Measurements from ENCODE around the gene ENTPD6. TPM values are rescaled to one million over a fixed set of nuclear protein-coding genes. Genes with fewer than 3 reads are reported as not detected.

Gene ENTPD6
- total RNA-seq, 1 experiment from 2014 or later: 86.6 TPM

- POLR2A ChIA-PET: no interaction called here
- Mint-ChIP-seq H3K9me3 (ENCODE audit: unreplicated experiment) (no peaks in the 10 kb centered on the region), H3K36me3 (ENCODE audit: insufficient read depth, unreplicated experiment) (no peaks in the 10 kb centered on the region), H3K4me3 (ENCODE audit: unreplicated experiment) (no peak overlapping the region), H3K27ac (ENCODE audit: unreplicated experiment) (no peak overlapping the region), H3K27me3 (ENCODE audit: insufficient read depth, unreplicated experiment) (peaks cover 7% of the 10 kb centered on the region), H3K4me1 (ENCODE audit: low read depth, unreplicated experiment) (no peaks in the 10 kb centered on the region)
- CTCF ChIA-PET: no interaction called here
- Histone ChIP-seq H3K4me1 (no peaks in the 10 kb centered on the region), H3K4me3 (ENCODE audit: low read depth, low read length) (no peak overlapping the region), H3K9me3 (no peaks in the 10 kb centered on the region), H3K36me3 (ENCODE audit: control insufficient read depth, insufficient read depth, low read length) (no peaks in the 10 kb centered on the region), H3K27me3 (replicated peaks; ENCODE audit: control insufficient read depth, insufficient read depth, low read length) (no peaks in the 10 kb centered on the region)
- intact Hi-C loops (cut with micrococcal nuclease; ENCODE audit: unreplicated experiment): no loop called here
- no peak for DNase-seq
- TF ChIP-seq, protein P1, sequence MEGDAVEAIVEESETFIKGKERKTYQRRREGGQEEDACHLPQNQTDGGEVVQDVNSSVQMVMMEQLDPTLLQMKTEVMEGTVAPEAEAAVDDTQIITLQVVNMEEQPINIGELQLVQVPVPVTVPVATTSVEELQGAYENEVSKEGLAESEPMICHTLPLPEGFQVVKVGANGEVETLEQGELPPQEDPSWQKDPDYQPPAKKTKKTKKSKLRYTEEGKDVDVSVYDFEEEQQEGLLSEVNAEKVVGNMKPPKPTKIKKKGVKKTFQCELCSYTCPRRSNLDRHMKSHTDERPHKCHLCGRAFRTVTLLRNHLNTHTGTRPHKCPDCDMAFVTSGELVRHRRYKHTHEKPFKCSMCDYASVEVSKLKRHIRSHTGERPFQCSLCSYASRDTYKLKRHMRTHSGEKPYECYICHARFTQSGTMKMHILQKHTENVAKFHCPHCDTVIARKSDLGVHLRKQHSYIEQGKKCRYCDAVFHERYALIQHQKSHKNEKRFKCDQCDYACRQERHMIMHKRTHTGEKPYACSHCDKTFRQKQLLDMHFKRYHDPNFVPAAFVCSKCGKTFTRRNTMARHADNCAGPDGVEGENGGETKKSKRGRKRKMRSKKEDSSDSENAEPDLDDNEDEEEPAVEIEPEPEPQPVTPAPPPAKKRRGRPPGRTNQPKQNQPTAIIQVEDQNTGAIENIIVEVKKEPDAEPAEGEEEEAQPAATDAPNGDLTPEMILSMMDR (IDR thresholded peaks at IDR 0.05; ENCODE audit: insufficient read depth in 1 of 2, low read depth in 1 of 2, low read length in 1 of 2, severe bottlenecking in 1 of 2, unreplicated experiment in 1 of 2): no peak
- BruUV-seq (replicated peaks): no TSS peak
These were observed 37.5 kb upstream of the ENTPD6 start for GRCh38 chr20:25158043-25158442.

DNA sequence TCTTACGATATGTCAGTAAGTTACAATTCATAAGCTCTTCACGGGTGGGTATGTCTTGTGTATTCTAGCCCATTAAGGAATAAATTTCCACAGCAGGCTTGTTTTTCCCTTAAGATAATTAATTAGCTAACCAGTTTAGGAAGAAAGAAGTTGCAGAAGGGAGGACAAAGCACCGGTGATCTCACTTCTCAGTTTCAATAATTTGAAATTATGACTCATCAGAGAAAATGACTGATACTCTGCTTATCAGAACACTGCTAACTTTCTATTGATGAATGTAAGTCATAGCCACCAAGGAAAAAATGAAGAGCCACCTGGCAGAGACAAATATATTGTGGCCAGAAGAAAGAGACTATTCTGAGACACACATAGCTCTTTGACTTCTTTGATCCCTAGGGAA lies 35.0 kb upstream of the ENTPD6 start:
- no TSS peak for BruUV-seq (replicated peaks)
- 0 out of 2 replicates have a peak, but pooled peaks cover 1% of the 10 kb centered on the region for H3K4me1 ChIP-seq
- TF ChIP-seq, protein P1 (IDR thresholded peaks at IDR 0.05; ENCODE audit: insufficient read depth in 1 of 2, low read depth in 1 of 2, low read length in 1 of 2, severe bottlenecking in 1 of 2, unreplicated experiment in 1 of 2): no peak
- H3K4me1 Mint-ChIP-seq (ENCODE audit: low read depth, unreplicated experiment): no peaks in the 10 kb centered on the region
- H3K4me3 ChIP-seq (ENCODE audit: low read depth, low read length): no peak overlapping the region
- H3K36me3 ChIP-seq (ENCODE audit: control insufficient read depth, insufficient read depth, low read length): no peaks in the 10 kb centered on the region
- no peak for DNase-seq
- POLR2A ChIA-PET: no interaction called here
- no peak overlapping the region for H3K4me3 Mint-ChIP-seq (ENCODE audit: unreplicated experiment)
- H3K27me3 ChIP-seq (replicated peaks; ENCODE audit: control insufficient read depth, insufficient read depth, low read length): no peaks in the 10 kb centered on the region
- H3K36me3 Mint-ChIP-seq (ENCODE audit: insufficient read depth, unreplicated experiment): no peaks in the 10 kb centered on the region
- intact Hi-C loops (cut with micrococcal nuclease; ENCODE audit: unreplicated experiment): no loop called here
- H3K9me3 ChIP-seq: no peaks in the 10 kb centered on the region
- H3K27ac Mint-ChIP-seq (ENCODE audit: unreplicated experiment): no peak overlapping the region
- no peaks in the 10 kb centered on the region for H3K9me3 Mint-ChIP-seq (ENCODE audit: unreplicated experiment)
- CTCF ChIA-PET: no interaction called here
- H3K27me3 Mint-ChIP-seq (ENCODE audit: insufficient read depth, unreplicated experiment): peaks cover 7% of the 10 kb centered on the region

GRCh38 chr20:25160897-25161296 lies 34.6 kb upstream of the ENTPD6 start:
- H3K4me1 Mint-ChIP-seq (ENCODE audit: low read depth, unreplicated experiment): no peaks in the 10 kb centered on the region
- Histone ChIP-seq H3K4me1 (peaks cover 6% of the 10 kb centered on the region; the same call in 1 of the 2 replicates), H3K36me3 (ENCODE audit: control insufficient read depth, insufficient read depth, low read length) (no peaks in the 10 kb centered on the region), H3K4me3 (ENCODE audit: low read depth, low read length) (no peak overlapping the region), H3K9me3 (no peaks in the 10 kb centered on the region), H3K27me3 (replicated peaks; ENCODE audit: control insufficient read depth, insufficient read depth, low read length) (no peaks in the 10 kb centered on the region)
- TF ChIP-seq, protein P1 (IDR thresholded peaks at IDR 0.05; ENCODE audit: insufficient read depth in 1 of 2, low read depth in 1 of 2, low read length in 1 of 2, severe bottlenecking in 1 of 2, unreplicated experiment in 1 of 2): no peak
- no peak overlapping the region for H3K27ac Mint-ChIP-seq (ENCODE audit: unreplicated experiment)
- ChIA-PET CTCF (no interaction called here), POLR2A (no interaction called here)
- BruUV-seq (replicated peaks): no TSS peak
- no peaks in the 10 kb centered on the region for H3K9me3 Mint-ChIP-seq (ENCODE audit: unreplicated experiment)
- intact Hi-C loops (cut with micrococcal nuclease; ENCODE audit: unreplicated experiment): no loop called here
- H3K4me3 Mint-ChIP-seq (ENCODE audit: unreplicated experiment): no peak overlapping the region
- no peak for DNase-seq
- H3K36me3 Mint-ChIP-seq (ENCODE audit: insufficient read depth, unreplicated experiment): no peaks in the 10 kb centered on the region
- H3K27me3 Mint-ChIP-seq (ENCODE audit: insufficient read depth, unreplicated experiment): peaks cover 7% of the 10 kb centered on the region

Measured in Caco-2 (cell line).